AG04450 (cell line): Measurements from ENCODE around the gene CCDC51. TPM values are rescaled to one million over a fixed set of nuclear protein-coding genes. Genes with fewer than 3 reads are reported as not detected.

Experiments
- CTCF ChIA-PET: fragments of 300-600, 350-600 bp; formaldehyde crosslinking; extraction: SDS; loops from one replicate; lab custom pipeline; 2022; ENCODE audit warnings: antibody characterized with exemption, inconsistent platforms; lab: Charles Lee
- POLR2A ChIA-PET: fragments of 350-600 bp; formaldehyde crosslinking; extraction: SDS; loops from one replicate; lab custom pipeline; 2021; ENCODE audit warnings: antibody characterized with exemption, inconsistent platforms; lab: Yijun Ruan, JAX
- DNase-seq: peaks from one replicate; pipeline ENCODE4 v3.0.0-alpha.2; 2011; ENCODE audit warnings: low read depth, low spot score
- H3K27ac ChIP-seq: one replicate; pipeline ENCODE4 v1.5.1; 2012; ENCODE audit warnings: low read depth, low read length, control low read depth
- H3K27me3 ChIP-seq: one replicate; pipeline ENCODE4 v1.6.0; 2012; ENCODE audit warnings: low read length; ENCODE audit not compliant: control insufficient read depth, insufficient read depth
- H3K4me3 ChIP-seq: 2 replicates; pipeline ENCODE4 v1.5.1; 2011; ENCODE audit warnings: mild to moderate bottlenecking, low read depth, low read length, control low read depth
- H3K9me3 ChIP-seq: 2 replicates; pipeline ENCODE4 v1.5.1; 2012; ENCODE audit warnings: low read length; ENCODE audit not compliant: control insufficient read depth, insufficient read depth
- CTCF ChIP-seq: IDR thresholded peaks from 2 replicates; pipeline ENCODE4 v1.5.1; 2011; ENCODE audit warnings: low read depth, low read length, control low read depth, inconsistent platforms
- polyA plus RNA-seq: library from polyadenylated mRNA; depleted of rRNA; stranded (reverse); fragments of >200 nt; gene quantifications from 2 replicates; pipeline ENCODE4 v1.2.3, GENCODE V29; 2011

The CCDC51 gene
- polyA plus RNA-seq, 1 experiment = 9.5 TPM

- no peak for DNase-seq
- H3K27ac ChIP-seq = no peak overlapping the region
- ChIA-PET CTCF (interaction anchor here (0.9 kb wide), 1 partner anchor 15 kb away, joined by 5 read pairs; no protein-coding TSS in a partner anchor), POLR2A (no interaction called here)
- H3K27me3 ChIP-seq = no peaks in the 10 kb centered on the region
- no peaks in the 10 kb centered on the region for H3K9me3 ChIP-seq
- no peak for TF ChIP-seq CTCF
- no peak overlapping the region for H3K4me3 ChIP-seq
Measured at GRCh38 chr3:48420561-48420960, 19.4 kb downstream of the CCDC51 start.

GRCh38 chr3:48419597-48419996, 20.3 kb downstream of the CCDC51 start:
- ChIA-PET CTCF (interaction anchor here (5.8 kb wide), 1 partner anchor 16 kb away, joined by 38 read pairs; no protein-coding TSS in a partner anchor), POLR2A (no interaction called here)
- Histone ChIP-seq H3K4me3 (no peak overlapping the region), H3K27ac (no peak overlapping the region), H3K9me3 (no peaks in the 10 kb centered on the region), H3K27me3 (no peaks in the 10 kb centered on the region)
- TF ChIP-seq CTCF = no peak
- DNase-seq = no peak

GRCh38 chr3:48419149-48419548, 20.8 kb downstream of the CCDC51 start:
- Histone ChIP-seq H3K27ac (no peak overlapping the region), H3K9me3 (no peaks in the 10 kb centered on the region), H3K27me3 (no peaks in the 10 kb centered on the region), H3K4me3 (no peak overlapping the region)
- POLR2A ChIA-PET = no interaction called here
- no peak for DNase-seq
- TF ChIP-seq CTCF = no peak
- CTCF ChIA-PET = interaction anchor here (5.8 kb wide), 1 partner anchor 17 kb away, joined by 38 read pairs; no protein-coding TSS in a partner anchor

- Histone ChIP-seq H3K27ac (no peak overlapping the region), H3K4me3 (no peak overlapping the region), H3K9me3 (no peaks in the 10 kb centered on the region), H3K27me3 (no peaks in the 10 kb centered on the region)
- no peak for TF ChIP-seq CTCF
- DNase-seq = no peak
- ChIA-PET POLR2A (no interaction called here), CTCF (interaction anchor here (0.7 to 5.8 kb wide), 2 partner anchors 8 to 17 kb away, joined by 5 to 38 read pairs; no protein-coding TSS in a partner anchor)
Measured at GRCh38 chr3:48418651-48419050, 21.3 kb downstream of the CCDC51 start.

DNA sequence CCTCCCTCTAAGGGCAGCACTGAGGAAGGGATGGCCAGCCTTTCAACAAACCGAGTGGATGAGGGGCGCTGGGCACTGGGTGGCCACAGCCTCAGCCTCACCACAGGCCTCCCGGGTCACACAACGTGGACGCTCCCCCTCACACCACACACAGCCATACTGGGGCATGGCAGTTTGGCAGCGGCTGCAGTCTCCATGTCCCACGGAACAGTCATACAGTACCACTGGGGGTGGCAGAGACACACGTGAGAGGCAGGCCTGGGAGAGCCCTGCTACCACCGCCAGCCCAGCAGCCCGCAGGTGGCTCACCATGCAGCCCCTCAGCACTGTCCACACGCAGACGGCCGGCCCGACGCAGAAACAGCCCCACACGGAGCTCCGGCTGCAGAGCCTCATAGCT, 21.8 kb downstream of the CCDC51 start:
- Histone ChIP-seq H3K27ac (no peak overlapping the region), H3K9me3 (no peaks in the 10 kb centered on the region), H3K27me3 (no peaks in the 10 kb centered on the region), H3K4me3 (no peak overlapping the region)
- no peak for TF ChIP-seq CTCF
- POLR2A ChIA-PET = no interaction called here
- CTCF ChIA-PET = interaction anchor here (0.7 to 5.8 kb wide), 2 partner anchors 8 to 18 kb away, joined by 5 to 38 read pairs; no protein-coding TSS in a partner anchor
- no peak for DNase-seq
